Astrocyte of the cerebellum (primary cell): Measurements from ENCODE around the gene GALNT16.

Experiments
- DNase-seq: peaks from one replicate; pipeline ENCODE4 v3.0.0-alpha.2; 2011; ENCODE audit warnings: low read depth
- H3K4me3 ChIP-seq: 2 replicates; pipeline ENCODE4 v1.5.1; 2011; ENCODE audit warnings: mild to moderate bottlenecking, low read depth, low read length, moderate library complexity
- in situ Hi-C: cut with HindIII; loops from 2 replicates; pipeline ENCODE4 v1.10.0; 2017; ENCODE audit warnings: low sequenced_read_pairs
- TF ChIP-seq, protein P1 (sequence below): IDR thresholded peaks from 2 replicates; pipeline ENCODE4 v1.5.1; 2012; ENCODE audit warnings: low read length, low read depth, moderate library complexity, mild to moderate bottlenecking; ENCODE audit errors: missing control alignments

GALNT16 gene

DNA sequence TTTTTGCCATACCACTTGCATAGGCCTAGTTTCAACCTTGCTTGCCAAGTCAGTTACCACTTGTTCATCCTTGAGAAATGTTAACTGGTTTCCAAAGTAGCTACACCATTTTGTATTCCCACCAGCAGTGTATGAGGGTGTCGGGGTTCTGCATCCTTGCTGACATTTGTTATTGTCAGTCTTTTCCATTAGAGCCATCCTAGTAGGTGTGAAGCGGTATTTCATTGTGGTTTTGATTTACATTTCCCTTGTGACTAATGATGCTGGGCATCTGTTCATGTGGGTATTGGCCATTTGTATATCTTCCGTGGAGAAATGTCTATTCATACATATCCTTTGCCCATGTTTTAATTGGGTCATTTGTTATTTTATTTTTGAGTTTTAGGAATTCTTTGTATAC, 27.6 kb upstream of the GALNT16 start:
- TF ChIP-seq, protein P1, sequence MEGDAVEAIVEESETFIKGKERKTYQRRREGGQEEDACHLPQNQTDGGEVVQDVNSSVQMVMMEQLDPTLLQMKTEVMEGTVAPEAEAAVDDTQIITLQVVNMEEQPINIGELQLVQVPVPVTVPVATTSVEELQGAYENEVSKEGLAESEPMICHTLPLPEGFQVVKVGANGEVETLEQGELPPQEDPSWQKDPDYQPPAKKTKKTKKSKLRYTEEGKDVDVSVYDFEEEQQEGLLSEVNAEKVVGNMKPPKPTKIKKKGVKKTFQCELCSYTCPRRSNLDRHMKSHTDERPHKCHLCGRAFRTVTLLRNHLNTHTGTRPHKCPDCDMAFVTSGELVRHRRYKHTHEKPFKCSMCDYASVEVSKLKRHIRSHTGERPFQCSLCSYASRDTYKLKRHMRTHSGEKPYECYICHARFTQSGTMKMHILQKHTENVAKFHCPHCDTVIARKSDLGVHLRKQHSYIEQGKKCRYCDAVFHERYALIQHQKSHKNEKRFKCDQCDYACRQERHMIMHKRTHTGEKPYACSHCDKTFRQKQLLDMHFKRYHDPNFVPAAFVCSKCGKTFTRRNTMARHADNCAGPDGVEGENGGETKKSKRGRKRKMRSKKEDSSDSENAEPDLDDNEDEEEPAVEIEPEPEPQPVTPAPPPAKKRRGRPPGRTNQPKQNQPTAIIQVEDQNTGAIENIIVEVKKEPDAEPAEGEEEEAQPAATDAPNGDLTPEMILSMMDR = no peak
- H3K4me3 ChIP-seq = no peak overlapping the region
- no peak for DNase-seq
- in situ Hi-C loops = no loop called here

DNA sequence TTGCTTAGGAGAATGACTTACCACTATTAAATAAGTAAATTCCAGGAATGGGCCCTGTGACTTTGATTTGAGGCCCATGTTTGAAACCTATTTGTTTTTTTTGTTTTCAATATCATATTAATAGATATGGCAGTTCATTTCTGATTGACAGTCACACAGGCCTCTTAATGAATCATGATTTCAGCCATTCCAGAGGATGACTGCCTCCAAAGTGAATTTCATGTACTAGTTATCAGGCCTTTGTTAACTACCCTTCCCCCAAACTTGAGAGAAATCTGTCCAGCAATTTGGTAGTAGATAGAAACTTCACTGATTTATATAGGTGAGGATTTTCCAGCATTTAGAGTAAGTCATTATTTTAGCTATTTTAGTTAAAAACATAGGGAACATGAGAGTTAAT, 25.9 kb upstream of the GALNT16 start:
- TF ChIP-seq, protein P1 = no peak
- DNase-seq = no peak
- H3K4me3 ChIP-seq = no peak overlapping the region
- in situ Hi-C loops = no loop called here

DNA sequence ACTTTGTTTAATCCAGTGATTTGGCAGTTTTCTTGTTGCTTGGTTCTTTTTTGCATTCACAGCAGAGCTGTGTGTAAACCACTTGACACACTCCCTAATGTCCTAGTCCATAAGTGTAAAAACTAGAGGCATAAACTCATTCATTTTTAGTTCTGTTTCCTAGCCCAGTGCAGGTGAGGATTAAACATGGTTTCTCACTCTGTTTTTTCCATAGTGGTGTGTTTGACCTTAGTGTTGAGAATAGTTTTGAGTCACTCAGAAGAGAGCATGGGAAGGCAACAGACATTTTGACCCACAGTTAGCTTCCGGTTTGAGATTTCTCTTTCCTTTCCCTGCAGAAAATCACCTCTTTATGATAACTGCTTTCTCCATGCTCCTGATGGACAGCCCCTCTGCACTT, 24.2 kb upstream of the GALNT16 start:
- in situ Hi-C loops = no loop called here
- DNase-seq = no peak
- no peak overlapping the region for H3K4me3 ChIP-seq
- TF ChIP-seq, protein P1 = no peak

DNA sequence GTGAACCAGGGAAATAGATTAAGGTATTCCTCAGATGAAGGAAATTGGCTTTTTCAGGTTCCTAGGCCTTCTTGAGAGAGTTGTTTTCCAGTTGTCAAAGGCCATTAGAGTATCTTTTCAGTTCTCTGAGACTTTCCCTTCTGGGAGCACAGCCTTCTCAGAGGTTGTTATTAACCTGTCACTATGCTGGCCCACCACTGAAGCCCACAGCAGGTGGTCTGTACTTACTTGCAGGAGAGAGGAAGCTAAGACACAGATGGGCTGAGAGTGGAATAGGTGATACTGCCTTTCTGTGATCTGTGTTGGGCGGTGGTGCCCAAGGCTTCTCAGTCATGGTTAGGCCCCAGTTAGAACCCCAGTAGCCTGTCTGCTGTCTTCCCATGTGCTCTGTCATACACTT, 22.8 kb upstream of the GALNT16 start:
- DNase-seq = no peak
- TF ChIP-seq, protein P1 = no peak
- in situ Hi-C loops = no loop called here
- H3K4me3 ChIP-seq = no peak overlapping the region

DNA sequence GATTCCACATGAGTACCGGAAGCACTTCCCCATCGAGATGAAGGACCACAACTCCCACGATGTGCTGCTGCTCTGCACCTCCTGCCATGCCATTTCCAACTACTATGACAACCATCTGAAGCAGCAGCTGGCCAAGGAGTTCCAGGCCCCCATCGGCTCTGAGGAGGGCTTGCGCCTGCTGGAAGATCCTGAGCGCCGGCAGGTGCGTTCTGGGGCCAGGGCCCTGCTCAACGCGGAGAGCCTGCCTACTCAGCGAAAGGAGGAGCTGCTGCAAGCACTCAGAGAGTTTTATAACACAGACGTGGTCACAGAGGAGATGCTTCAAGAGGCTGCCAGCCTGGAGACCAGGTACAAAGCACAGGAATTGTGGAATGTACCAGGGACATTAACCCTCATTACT, 22.4 kb upstream of the GALNT16 start:
- TF ChIP-seq, protein P1 = no peak
- no peak for DNase-seq
- no peak overlapping the region for H3K4me3 ChIP-seq
- in situ Hi-C loops = no loop called here

DNA sequence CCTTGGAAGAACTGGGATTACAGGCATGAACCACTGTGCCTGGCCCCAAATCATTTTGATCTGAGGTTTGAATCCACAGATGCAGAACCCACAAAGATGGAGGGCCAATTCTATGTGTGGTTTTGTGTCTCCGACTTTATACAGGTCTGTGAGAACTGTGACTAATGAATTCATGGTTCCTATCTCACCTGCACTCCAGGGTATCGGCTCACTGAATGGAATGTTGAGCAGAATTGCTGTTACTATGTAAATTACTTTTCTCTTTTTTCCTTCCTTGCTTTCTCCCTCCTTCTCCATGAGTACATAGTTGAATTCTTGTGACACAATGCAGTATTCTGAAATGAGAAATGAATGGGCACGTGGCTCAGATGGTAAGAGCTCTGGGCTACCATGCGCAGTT, 21.1 kb upstream of the GALNT16 start:
- no peak overlapping the region for H3K4me3 ChIP-seq
- TF ChIP-seq, protein P1 = no peak
- in situ Hi-C loops = no loop called here
- DNase-seq = no peak
